GM23338 (cell line): ENCODE results near the gene GPT2. TPM values are rescaled to one million over a fixed set of nuclear protein-coding genes. Genes with fewer than 3 reads are reported as not detected.

Experiments used
- ATAC-seq: fragments of 200-7000 bp; cut with Tn5 transposase; 3 replicates; pipeline ENCODE4 v1.9.1; 2020
- DNase-seq: peaks from one replicate; pipeline ENCODE4 v3.0.0-alpha.2; 2015; ENCODE audit warnings: low spot score
- H2AFZ ChIP-seq: fragments of 200-600 bp; sonication (generic); 2 replicates; pipeline ENCODE4 v1.8.0; 2016; ENCODE audit warnings: antibody characterized with exemption, mild to moderate bottlenecking, moderate library complexity
- H3F3A ChIP-seq: fragments of 200-600 bp; sonication (generic); replicated peaks from 2 replicates; pipeline ENCODE4 v1.8.0; 2017; ENCODE audit warnings: antibody characterized with exemption, mixed run types, low read depth
- H3K27ac ChIP-seq: fragments of 200-600 bp; sonication (generic); 2 replicates; pipeline ENCODE4 v1.6.1; 2016; ENCODE audit warnings: low read depth
- H3K27me3 ChIP-seq: fragments of 200-600 bp; sonication (generic); 2 replicates; pipeline ENCODE4 v1.8.0; 2016; ENCODE audit warnings: mild to moderate bottlenecking, mixed run types, moderate library complexity; ENCODE audit not compliant: insufficient read depth
- H3K36me3 ChIP-seq: fragments of 200-600 bp; sonication (generic); 2 replicates; pipeline ENCODE4 v1.8.0; 2016; ENCODE audit warnings: mild to moderate bottlenecking; ENCODE audit not compliant: insufficient read depth
- H3K4me1 ChIP-seq: fragments of 200-600 bp; sonication (generic); 2 replicates; pipeline ENCODE4 v1.8.0; 2016; ENCODE audit warnings: mild to moderate bottlenecking, moderate library complexity; ENCODE audit not compliant: insufficient read depth
- H3K4me2 ChIP-seq: fragments of 200-600 bp; sonication (generic); 2 replicates; pipeline ENCODE4 v1.7.1; 2017; ENCODE audit warnings: mixed run types
- H3K4me3 ChIP-seq: fragments of 200-600 bp; sonication (generic); 2 replicates; pipeline ENCODE4 v1.6.1; 2016; ENCODE audit warnings: mixed run types
- H3K79me2 ChIP-seq: fragments of 200-600 bp; sonication (generic); replicated peaks from 2 replicates; pipeline ENCODE4 v1.8.0; 2017; ENCODE audit warnings: mild to moderate bottlenecking; ENCODE audit not compliant: insufficient read depth
- H3K9me2 ChIP-seq: fragments of 200-600 bp; sonication (generic); 2 replicates; pipeline ENCODE4 v1.8.0; 2017; ENCODE audit not compliant: insufficient read depth
- H4K20me1 ChIP-seq: fragments of 200-600 bp; sonication (generic); replicated peaks from 2 replicates; pipeline ENCODE4 v1.8.0; 2017; ENCODE audit warnings: mild to moderate bottlenecking; ENCODE audit not compliant: insufficient read depth
- H3K27ac Mint-ChIP-seq: 2 replicates; pipeline ENCODE4 v1.8.0; 2020; ENCODE audit warnings: inconsistent platforms, mild to moderate bottlenecking, moderate library complexity, mixed read lengths
- H3K27me3 Mint-ChIP-seq: 3 replicates; pipeline ENCODE4 v1.8.0; 2022; ENCODE audit warnings: low read depth, mild to moderate bottlenecking, moderate library complexity, mixed read lengths, inconsistent platforms; ENCODE audit not compliant: insufficient read depth, poor library complexity
- H3K36me3 Mint-ChIP-seq: 3 replicates; pipeline ENCODE4 v1.8.0; 2021; ENCODE audit warnings: low read depth, mild to moderate bottlenecking, inconsistent platforms, moderate library complexity, mixed read lengths
- H3K4me1 Mint-ChIP-seq: 3 replicates; pipeline ENCODE4 v1.8.0; 2020; ENCODE audit warnings: mild to moderate bottlenecking, inconsistent platforms, mixed read lengths
- H3K4me3 Mint-ChIP-seq: 3 replicates; pipeline ENCODE4 v1.8.0; 2021; ENCODE audit warnings: moderate library complexity, mild to moderate bottlenecking, inconsistent platforms, mixed read lengths
- H3K9me3 Mint-ChIP-seq: 3 replicates; pipeline ENCODE4 v1.8.0; 2020; ENCODE audit warnings: moderate library complexity, mild to moderate bottlenecking, inconsistent platforms, mixed read lengths
- CREB1 ChIP-seq: fragments of 250-450 bp; sonication (Bioruptor Pico); IDR thresholded peaks from 2 replicates; pipeline ENCODE4 v1.5.0; 2020; ENCODE audit warnings: low read depth, mild to moderate bottlenecking, moderate library complexity
- EZH2phosphoT487 ChIP-seq: fragments of 200-600 bp; sonication (generic); IDR thresholded peaks from one replicate; pipeline ENCODE4 v1.8.1; 2018; ENCODE audit warnings: antibody characterized with exemption; ENCODE audit not compliant: unreplicated experiment
- JUNB ChIP-seq: IDR thresholded peaks from one replicate; pipeline ENCODE4 v1.6.1; 2016; ENCODE audit warnings: antibody characterized with exemption; ENCODE audit not compliant: unreplicated experiment
- NANOG ChIP-seq: IDR thresholded peaks from 2 replicates; pipeline ENCODE4 v1.6.1; 2016; ENCODE audit warnings: antibody characterized with exemption, borderline replicate concordance
- POLR2AphosphoS5 ChIP-seq: IDR thresholded peaks from 2 replicates; pipeline ENCODE4 v1.6.1; 2016; ENCODE audit warnings: antibody characterized with exemption, low read depth
- STAT1 ChIP-seq: IDR thresholded peaks from one replicate; pipeline ENCODE4 v1.6.1; 2016; ENCODE audit warnings: antibody characterized with exemption; ENCODE audit not compliant: unreplicated experiment
- ZNF331 ChIP-seq: fragments of 250-450 bp; sonication (Bioruptor Pico); IDR thresholded peaks from 2 replicates; pipeline ENCODE4 v1.5.0; 2020; ENCODE audit warnings: low read depth, mild to moderate bottlenecking, moderate library complexity
- polyA plus RNA-seq: library from polyadenylated mRNA; unstranded; fragments of >200 nt; fragmentation: Nextera tagmentation; extraction: Ambion mirVana; gene quantifications from 2 replicates; pipeline ENCODE4 v1.2.1, GENCODE V29; 2016
- total RNA-seq: library from RNA; depleted of rRNA; stranded (reverse); fragments of >200 nt; shearing (Covaris generic); gene quantifications from 2 replicates; pipeline ENCODE4 v1.2.3, GENCODE V29; 2014
- TF ChIP-seq, protein P1 (sequence below): fragments of 250-450 bp; sonication (Bioruptor Pico); IDR thresholded peaks from 2 replicates; pipeline ENCODE4 v1.5.0; 2020; ENCODE audit warnings: mild to moderate bottlenecking, moderate library complexity
- TF ChIP-seq, protein P2 (sequence below): IDR thresholded peaks from one replicate; pipeline ENCODE4 v1.6.1; 2018; ENCODE audit warnings: antibody characterized with exemption; ENCODE audit not compliant: unreplicated experiment
- TF ChIP-seq, protein P3 (sequence below), 2 experiments: fragments of 200-600 bp in 1 of 2; sonication (generic) in 1 of 2; conservative IDR thresholded peaks; 2 replicates each; pipeline versions ENCODE4 v1.5.1 to v1.6.1; 2016 to 2017; ENCODE audit warnings: antibody characterized with exemption in 2 of 2, low read depth in 2 of 2, mild to moderate bottlenecking in 2 of 2, moderate library complexity in 1 of 2

Gene GPT2
- total and polyA plus RNA-seq, 2 experiments from 2014 or later: 48.5 to 81.0 TPM

DNA sequence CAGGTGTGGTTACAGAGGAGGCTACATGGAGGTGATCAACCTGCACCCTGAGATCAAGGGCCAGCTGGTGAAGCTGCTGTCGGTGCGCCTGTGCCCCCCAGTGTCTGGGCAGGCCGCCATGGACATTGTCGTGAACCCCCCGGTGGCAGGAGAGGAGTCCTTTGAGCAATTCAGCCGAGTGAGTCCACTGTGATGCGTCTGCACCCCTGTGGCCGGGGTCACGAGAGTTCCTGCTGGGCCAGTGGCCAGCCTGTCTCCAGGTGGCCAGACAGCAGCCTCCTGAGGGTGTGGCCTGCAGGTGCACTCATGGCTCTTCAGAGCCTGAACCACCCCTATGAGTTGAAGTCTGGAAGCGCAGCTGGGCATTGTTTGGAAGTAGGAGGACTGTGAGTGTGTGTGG is 38.1 kb downstream of the GPT2 start (continued):
- TF ChIP-seq, protein P1, sequence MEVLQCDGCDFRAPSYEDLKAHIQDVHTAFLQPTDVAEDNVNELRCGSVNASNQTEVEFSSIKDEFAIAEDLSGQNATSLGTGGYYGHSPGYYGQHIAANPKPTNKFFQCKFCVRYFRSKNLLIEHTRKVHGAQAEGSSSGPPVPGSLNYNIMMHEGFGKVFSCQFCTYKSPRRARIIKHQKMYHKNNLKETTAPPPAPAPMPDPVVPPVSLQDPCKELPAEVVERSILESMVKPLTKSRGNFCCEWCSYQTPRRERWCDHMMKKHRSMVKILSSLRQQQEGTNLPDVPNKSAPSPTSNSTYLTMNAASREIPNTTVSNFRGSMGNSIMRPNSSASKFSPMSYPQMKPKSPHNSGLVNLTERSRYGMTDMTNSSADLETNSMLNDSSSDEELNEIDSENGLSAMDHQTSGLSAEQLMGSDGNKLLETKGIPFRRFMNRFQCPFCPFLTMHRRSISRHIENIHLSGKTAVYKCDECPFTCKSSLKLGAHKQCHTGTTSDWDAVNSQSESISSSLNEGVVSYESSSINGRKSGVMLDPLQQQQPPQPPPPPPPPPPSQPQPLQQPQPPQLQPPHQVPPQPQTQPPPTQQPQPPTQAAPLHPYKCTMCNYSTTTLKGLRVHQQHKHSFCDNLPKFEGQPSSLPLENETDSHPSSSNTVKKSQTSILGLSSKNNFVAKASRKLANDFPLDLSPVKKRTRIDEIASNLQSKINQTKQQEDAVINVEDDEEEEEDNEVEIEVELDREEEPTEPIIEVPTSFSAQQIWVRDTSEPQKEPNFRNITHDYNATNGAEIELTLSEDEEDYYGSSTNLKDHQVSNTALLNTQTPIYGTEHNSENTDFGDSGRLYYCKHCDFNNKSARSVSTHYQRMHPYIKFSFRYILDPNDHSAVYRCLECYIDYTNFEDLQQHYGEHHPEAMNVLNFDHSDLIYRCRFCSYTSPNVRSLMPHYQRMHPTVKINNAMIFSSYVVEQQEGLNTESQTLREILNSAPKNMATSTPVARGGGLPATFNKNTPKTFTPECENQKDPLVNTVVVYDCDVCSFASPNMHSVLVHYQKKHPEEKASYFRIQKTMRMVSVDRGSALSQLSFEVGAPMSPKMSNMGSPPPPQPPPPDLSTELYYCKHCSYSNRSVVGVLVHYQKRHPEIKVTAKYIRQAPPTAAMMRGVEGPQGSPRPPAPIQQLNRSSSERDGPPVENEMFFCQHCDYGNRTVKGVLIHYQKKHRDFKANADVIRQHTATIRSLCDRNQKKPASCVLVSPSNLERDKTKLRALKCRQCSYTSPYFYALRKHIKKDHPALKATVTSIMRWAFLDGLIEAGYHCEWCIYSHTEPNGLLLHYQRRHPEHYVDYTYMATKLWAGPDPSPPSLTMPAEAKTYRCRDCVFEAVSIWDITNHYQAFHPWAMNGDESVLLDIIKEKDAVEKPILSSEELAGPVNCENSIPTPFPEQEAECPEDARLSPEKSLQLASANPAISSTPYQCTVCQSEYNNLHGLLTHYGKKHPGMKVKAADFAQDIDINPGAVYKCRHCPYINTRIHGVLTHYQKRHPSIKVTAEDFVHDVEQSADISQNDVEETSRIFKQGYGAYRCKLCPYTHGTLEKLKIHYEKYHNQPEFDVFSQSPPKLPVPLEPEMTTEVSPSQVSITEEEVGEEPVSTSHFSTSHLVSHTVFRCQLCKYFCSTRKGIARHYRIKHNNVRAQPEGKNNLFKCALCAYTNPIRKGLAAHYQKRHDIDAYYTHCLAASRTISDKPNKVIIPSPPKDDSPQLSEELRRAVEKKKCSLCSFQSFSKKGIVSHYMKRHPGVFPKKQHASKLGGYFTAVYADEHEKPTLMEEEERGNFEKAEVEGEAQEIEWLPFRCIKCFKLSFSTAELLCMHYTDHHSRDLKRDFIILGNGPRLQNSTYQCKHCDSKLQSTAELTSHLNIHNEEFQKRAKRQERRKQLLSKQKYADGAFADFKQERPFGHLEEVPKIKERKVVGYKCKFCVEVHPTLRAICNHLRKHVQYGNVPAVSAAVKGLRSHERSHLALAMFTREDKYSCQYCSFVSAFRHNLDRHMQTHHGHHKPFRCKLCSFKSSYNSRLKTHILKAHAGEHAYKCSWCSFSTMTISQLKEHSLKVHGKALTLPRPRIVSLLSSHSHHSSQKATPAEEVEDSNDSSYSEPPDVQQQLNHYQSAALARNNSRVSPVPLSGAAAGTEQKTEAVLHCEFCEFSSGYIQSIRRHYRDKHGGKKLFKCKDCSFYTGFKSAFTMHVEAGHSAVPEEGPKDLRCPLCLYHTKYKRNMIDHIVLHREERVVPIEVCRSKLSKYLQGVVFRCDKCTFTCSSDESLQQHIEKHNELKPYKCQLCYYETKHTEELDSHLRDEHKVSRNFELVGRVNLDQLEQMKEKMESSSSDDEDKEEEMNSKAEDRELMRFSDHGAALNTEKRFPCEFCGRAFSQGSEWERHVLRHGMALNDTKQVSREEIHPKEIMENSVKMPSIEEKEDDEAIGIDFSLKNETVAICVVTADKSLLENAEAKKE (CRISPR knock-in tag): no peak
- no peak for TF ChIP-seq STAT1

DNA sequence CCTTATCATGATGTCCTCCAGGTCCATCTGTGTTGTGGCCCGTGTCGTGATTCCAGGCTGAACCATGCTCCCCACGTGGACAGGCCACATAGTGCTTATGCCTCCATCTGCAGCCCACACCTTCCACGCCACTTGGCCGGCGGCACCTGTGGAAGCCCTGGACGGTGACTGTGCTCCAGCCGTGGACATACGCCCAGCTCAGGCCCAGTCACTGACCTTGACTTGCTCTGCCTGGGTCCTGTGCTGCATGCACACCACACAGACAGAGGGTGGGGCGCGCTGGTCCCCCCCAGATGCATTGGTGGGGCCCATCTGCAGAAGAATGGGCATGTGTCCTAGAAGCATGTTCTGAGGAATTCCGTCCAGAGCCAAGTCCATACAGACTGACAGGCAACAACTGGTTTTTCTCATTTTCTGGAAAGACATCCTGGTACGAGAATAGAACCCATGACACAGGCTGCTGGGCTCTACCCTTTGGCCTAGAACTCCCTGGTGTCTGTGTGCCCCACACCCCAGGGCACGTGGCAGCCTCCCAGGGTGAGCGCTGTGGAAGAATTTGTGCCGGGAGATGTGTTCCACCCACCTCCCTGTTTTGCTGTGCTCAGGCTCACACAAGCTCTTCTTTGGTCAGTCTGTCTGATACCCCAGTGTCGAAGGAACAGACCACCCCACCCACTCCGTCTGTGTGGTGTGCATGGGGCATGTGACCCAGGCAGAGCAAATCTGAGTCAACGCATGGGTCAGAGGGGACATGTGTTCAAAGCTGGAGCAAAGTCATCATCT is 39.5 kb downstream of the GPT2 start:
- no peaks in the 10 kb centered on the region for H3K9me2 ChIP-seq
- peaks cover 59% of the 10 kb centered on the region for H3K36me3 ChIP-seq
- no peaks in the 10 kb centered on the region for H3K9me3 Mint-ChIP-seq
- DNase-seq (no peak), ATAC-seq (no peak)
- no peak overlapping the region for H3K4me2 ChIP-seq
- H3K27ac Mint-ChIP-seq: no peak overlapping the region
- peaks cover 26% of the 10 kb centered on the region for H3K27me3 Mint-ChIP-seq
- H3K79me2 ChIP-seq: no peaks in the 10 kb centered on the region
- no peaks in the 10 kb centered on the region for H3K4me1 ChIP-seq
- 0 out of 2 replicates have a peak, but pooled peaks cover 3% of the 10 kb centered on the region for H4K20me1 ChIP-seq
- peaks cover 5% of the 10 kb centered on the region; the same call in 1 of the 2 replicates for H3F3A ChIP-seq
- no peak overlapping the region for H3K4me3 Mint-ChIP-seq
- H3K36me3 Mint-ChIP-seq: peaks cover 100% of the 10 kb centered on the region
- no peak overlapping the region for H3K4me3 ChIP-seq
- no peak overlapping the region for H2AFZ ChIP-seq
- no peaks in the 10 kb centered on the region for H3K27me3 ChIP-seq
- peaks cover 2% of the 10 kb centered on the region; the same call in 1 of the 3 replicates for H3K4me1 Mint-ChIP-seq
- H3K27ac ChIP-seq: no peak overlapping the region
- TF ChIP-seq ZNF331 (CRISPR knock-in tag) (no peak), CREB1 (CRISPR knock-in tag) (no peak), EZH2phosphoT487 (no peak), JUNB (no peak), NANOG (no peak), POLR2AphosphoS5 (no peak; the same call in 1 of the 2 replicates)
- TF ChIP-seq, protein P2, sequence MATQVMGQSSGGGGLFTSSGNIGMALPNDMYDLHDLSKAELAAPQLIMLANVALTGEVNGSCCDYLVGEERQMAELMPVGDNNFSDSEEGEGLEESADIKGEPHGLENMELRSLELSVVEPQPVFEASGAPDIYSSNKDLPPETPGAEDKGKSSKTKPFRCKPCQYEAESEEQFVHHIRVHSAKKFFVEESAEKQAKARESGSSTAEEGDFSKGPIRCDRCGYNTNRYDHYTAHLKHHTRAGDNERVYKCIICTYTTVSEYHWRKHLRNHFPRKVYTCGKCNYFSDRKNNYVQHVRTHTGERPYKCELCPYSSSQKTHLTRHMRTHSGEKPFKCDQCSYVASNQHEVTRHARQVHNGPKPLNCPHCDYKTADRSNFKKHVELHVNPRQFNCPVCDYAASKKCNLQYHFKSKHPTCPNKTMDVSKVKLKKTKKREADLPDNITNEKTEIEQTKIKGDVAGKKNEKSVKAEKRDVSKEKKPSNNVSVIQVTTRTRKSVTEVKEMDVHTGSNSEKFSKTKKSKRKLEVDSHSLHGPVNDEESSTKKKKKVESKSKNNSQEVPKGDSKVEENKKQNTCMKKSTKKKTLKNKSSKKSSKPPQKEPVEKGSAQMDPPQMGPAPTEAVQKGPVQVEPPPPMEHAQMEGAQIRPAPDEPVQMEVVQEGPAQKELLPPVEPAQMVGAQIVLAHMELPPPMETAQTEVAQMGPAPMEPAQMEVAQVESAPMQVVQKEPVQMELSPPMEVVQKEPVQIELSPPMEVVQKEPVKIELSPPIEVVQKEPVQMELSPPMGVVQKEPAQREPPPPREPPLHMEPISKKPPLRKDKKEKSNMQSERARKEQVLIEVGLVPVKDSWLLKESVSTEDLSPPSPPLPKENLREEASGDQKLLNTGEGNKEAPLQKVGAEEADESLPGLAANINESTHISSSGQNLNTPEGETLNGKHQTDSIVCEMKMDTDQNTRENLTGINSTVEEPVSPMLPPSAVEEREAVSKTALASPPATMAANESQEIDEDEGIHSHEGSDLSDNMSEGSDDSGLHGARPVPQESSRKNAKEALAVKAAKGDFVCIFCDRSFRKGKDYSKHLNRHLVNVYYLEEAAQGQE: no peak
- TF ChIP-seq, protein P3, sequence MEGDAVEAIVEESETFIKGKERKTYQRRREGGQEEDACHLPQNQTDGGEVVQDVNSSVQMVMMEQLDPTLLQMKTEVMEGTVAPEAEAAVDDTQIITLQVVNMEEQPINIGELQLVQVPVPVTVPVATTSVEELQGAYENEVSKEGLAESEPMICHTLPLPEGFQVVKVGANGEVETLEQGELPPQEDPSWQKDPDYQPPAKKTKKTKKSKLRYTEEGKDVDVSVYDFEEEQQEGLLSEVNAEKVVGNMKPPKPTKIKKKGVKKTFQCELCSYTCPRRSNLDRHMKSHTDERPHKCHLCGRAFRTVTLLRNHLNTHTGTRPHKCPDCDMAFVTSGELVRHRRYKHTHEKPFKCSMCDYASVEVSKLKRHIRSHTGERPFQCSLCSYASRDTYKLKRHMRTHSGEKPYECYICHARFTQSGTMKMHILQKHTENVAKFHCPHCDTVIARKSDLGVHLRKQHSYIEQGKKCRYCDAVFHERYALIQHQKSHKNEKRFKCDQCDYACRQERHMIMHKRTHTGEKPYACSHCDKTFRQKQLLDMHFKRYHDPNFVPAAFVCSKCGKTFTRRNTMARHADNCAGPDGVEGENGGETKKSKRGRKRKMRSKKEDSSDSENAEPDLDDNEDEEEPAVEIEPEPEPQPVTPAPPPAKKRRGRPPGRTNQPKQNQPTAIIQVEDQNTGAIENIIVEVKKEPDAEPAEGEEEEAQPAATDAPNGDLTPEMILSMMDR (conservative IDR thresholded peaks at IDR 0.05; ENCODE audit: low read depth in 2 of 2): no peak
